GM18951 (cell line): ENCODE measurements around the gene MTMR12.
"Not testable (repeated sequence)": the region's sequence is repeated elsewhere in the genome, so short reads cannot be mapped to it uniquely, and the experiment has no call there.

ENCODE experiments used
- POLR2A ChIP-seq: IDR thresholded peaks from 4 replicates; pipeline ENCODE4 v1.6.1; 2011; ENCODE audit warnings: mild to moderate bottlenecking; ENCODE audit not compliant: insufficient read length, insufficient read depth; ENCODE audit errors: extremely low read depth
- in situ Hi-C: fragments of 300-500 bp; cut with MboI; formaldehyde crosslinking; loops from one replicate; pipeline ENCODE4 v1.12.0; 2022; ENCODE audit warnings: low sequenced_read_pairs, mixed read lengths, inconsistent platforms; ENCODE audit not compliant: unreplicated experiment

Gene MTMR12

GRCh38 chr5:32319926-32320543 is 7.3 kb upstream of the MTMR12 start:
- in situ Hi-C loops: loop anchor here (10.0 kb wide), 1 partner anchor 85 kb away; no protein-coding TSS in a partner anchor
- no peak for TF ChIP-seq POLR2A

GRCh38 chr5:32319392-32319791 is 6.7 kb upstream of the MTMR12 start:
- TF ChIP-seq POLR2A: no peak
- in situ Hi-C loops: no loop called here

GRCh38 chr5:32317041-32317440 is 4.3 kb upstream of the MTMR12 start:
- in situ Hi-C loops: no loop called here
- TF ChIP-seq POLR2A: no peak

GRCh38 chr5:32315221-32316014 is 2.7 kb upstream of the MTMR12 start:
- no peak for TF ChIP-seq POLR2A
- in situ Hi-C loops: no loop called here

- in situ Hi-C loops: no loop called here
- TF ChIP-seq POLR2A: no peak
Measured at GRCh38 chr5:32314658-32315057, 1.9 kb upstream of the MTMR12 start.

GRCh38 chr5:32314152-32314488 is 1.4 kb upstream of the MTMR12 start:
- in situ Hi-C loops: not testable (repeated sequence)

GRCh38 chr5:32312197-32312594 is 543 bp downstream of the MTMR12 start:
- TF ChIP-seq POLR2A: no peak
- in situ Hi-C loops: no loop called here

GRCh38 chr5:32311404-32312196 is 1.1 kb downstream of the MTMR12 start:
- no peak for TF ChIP-seq POLR2A

GRCh38 chr5:32309761-32310160 is 3.0 kb downstream of the MTMR12 start:
- no peak for TF ChIP-seq POLR2A
- in situ Hi-C loops: no loop called here

More at GRCh38 chr5:32311404-32312196, 1.1 kb downstream of the MTMR12 start:
- in situ Hi-C loops: no loop called here

GRCh38 chr5:32308946-32309345 is 3.8 kb downstream of the MTMR12 start:
- in situ Hi-C loops: no loop called here
- TF ChIP-seq POLR2A: no peak

GRCh38 chr5:32307769-32308194 is 5.0 kb downstream of the MTMR12 start:
- TF ChIP-seq POLR2A: no peak
- in situ Hi-C loops: no loop called here

GRCh38 chr5:32304622-32305021 is 8.1 kb downstream of the MTMR12 start:
- in situ Hi-C loops: no loop called here
- TF ChIP-seq POLR2A: no peak

GRCh38 chr5:32303755-32304120 is 9.0 kb downstream of the MTMR12 start:
- TF ChIP-seq POLR2A: no peak
- in situ Hi-C loops: no loop called here
